Kidney (tissue), 14 donors: ENCODE data around the gene PPAN. TPM values are rescaled to one million over a fixed set of nuclear protein-coding genes. Genes with fewer than 3 reads are reported as not detected.

Experiments
- DNase-seq, 5 donors: peaks; one replicate each; pipeline ENCODE4 v3.0.0-alpha.2; 2013 to 2020
- FAIRE-seq: peaks from 2 replicates; lab custom pipeline; 2012; peaks lifted over from hg19 to GRCh38; lab: Jason Lieb, UNC
- H3K27ac ChIP-seq, 2 donors: one replicate each; pipeline ENCODE4 v1.7.0; 2013; ENCODE audit warnings: low read depth in 2 of 2, low read length in 2 of 2, inconsistent platforms in 1 of 2
- H3K27me3 ChIP-seq: one replicate; pipeline ENCODE4 v1.7.1; 2013; ENCODE audit warnings: low read length, inconsistent platforms; ENCODE audit not compliant: control insufficient read depth, insufficient read depth
- H3K36me3 ChIP-seq, 3 donors: one replicate each; pipeline versions ENCODE4 v1.7.0 to v1.7.1; 2013; ENCODE audit warnings: low read length in 3 of 3, control low read depth in 1 of 3, inconsistent platforms in 1 of 3; ENCODE audit not compliant: insufficient read depth in 3 of 3, control insufficient read depth in 2 of 3
- H3K4me1 ChIP-seq, 3 donors: one replicate each; pipeline versions ENCODE4 v1.7.0 to v1.7.1; 2013; ENCODE audit warnings: low read length in 3 of 3, inconsistent platforms in 1 of 3, low read depth in 1 of 3; ENCODE audit not compliant: control insufficient read depth in 2 of 3, insufficient read depth in 2 of 3
- H3K4me3 ChIP-seq, 3 donors: one replicate each; pipeline versions ENCODE4 v1.7.0 to v1.8.1; 2013; ENCODE audit warnings: low read length in 3 of 3, control low read depth in 1 of 3, inconsistent platforms in 1 of 3
- H3K9ac ChIP-seq, 3 donors: one replicate each; pipeline versions ENCODE4 v1.7.0 to v1.7.1; 2013; ENCODE audit warnings: low read length in 3 of 3, control low read depth in 1 of 3, inconsistent platforms in 1 of 3
- H3K9me3 ChIP-seq, 3 donors: one replicate each; pipeline versions ENCODE4 v1.7.0 to v1.7.1; 2013; ENCODE audit warnings: low read length in 3 of 3, control low read depth in 1 of 3, inconsistent platforms in 1 of 3; ENCODE audit not compliant: control insufficient read depth in 2 of 3, insufficient read depth in 1 of 3
- intact Hi-C: fragments of 100-400 bp; cut with DNase I; formaldehyde crosslinking; loops from one replicate; pipeline ENCODE4 v1.11.1; 2022
- polyA plus RNA-seq: library from polyadenylated mRNA; stranded (reverse); fragments of 350-450 nt; fragmentation: Illumina TruSeq; extraction: RNeasy Lipid Tissue Mini Kit (QIAGEN cat#74804); gene quantifications from one replicate; pipeline ENCODE4 v1.2.3, GENCODE V29; 2014; ENCODE audit warnings: low read depth, low replicate concordance; ENCODE audit not compliant: insufficient read depth
- total RNA-seq: library from RNA; stranded (reverse); fragmentation: NEBNext Ultra II Directional; extraction: Animal tissue kit (Norgen Biotek cat#: 25700); gene quantifications from one replicate; pipeline ENCODE4 v1.2.1, GENCODE V29; 2021
- TF ChIP-seq, protein P1 (sequence below): IDR thresholded peaks from 3 replicates; pipeline ENCODE4 v1.5.1; 2012; ENCODE audit warnings: mild to moderate bottlenecking, moderate library complexity, borderline replicate concordance; ENCODE audit not compliant: insufficient read depth; ENCODE audit errors: extremely low read depth
- donor health status: control.
- donor health status: control.
- donor health status: control.
- donor health status: control.
- donor health status: control.
- donor health status: DM: yes; HTN: yes; CAD: no.
- donor health status: Normal renal cell carcinoma (clear cell type).

PPAN gene
- total and polyA plus RNA-seq, 2 donors from 2014 or later, result 25.2 to 43.2 TPM

DNA sequence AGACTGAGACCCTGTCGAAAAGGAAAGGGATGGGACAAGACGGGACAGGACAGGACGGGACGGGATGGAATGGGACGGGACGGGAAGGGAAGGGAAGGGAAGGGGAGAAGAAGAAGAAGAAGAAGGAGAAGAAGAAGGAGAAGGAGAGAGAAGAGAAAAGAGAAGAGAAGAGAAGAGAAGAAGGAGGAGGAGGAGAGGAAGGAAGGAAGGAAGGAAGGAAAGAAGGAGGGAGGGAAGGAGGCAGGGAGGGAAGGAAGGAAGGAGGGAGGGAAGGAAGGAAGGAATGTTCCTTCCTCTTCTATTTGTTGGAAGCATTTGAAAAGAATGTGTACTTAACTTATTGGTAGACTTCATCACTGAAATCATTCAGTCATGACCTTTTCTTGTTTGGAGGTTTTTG lies 29.6 kb upstream of the PPAN start:
- DNase-seq (no peak), FAIRE-seq (no peak)
- TF ChIP-seq, protein P1, sequence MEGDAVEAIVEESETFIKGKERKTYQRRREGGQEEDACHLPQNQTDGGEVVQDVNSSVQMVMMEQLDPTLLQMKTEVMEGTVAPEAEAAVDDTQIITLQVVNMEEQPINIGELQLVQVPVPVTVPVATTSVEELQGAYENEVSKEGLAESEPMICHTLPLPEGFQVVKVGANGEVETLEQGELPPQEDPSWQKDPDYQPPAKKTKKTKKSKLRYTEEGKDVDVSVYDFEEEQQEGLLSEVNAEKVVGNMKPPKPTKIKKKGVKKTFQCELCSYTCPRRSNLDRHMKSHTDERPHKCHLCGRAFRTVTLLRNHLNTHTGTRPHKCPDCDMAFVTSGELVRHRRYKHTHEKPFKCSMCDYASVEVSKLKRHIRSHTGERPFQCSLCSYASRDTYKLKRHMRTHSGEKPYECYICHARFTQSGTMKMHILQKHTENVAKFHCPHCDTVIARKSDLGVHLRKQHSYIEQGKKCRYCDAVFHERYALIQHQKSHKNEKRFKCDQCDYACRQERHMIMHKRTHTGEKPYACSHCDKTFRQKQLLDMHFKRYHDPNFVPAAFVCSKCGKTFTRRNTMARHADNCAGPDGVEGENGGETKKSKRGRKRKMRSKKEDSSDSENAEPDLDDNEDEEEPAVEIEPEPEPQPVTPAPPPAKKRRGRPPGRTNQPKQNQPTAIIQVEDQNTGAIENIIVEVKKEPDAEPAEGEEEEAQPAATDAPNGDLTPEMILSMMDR, result no peak
- Histone ChIP-seq H3K9me3 (peaks cover 0 to 7% (median 0%) of the 10 kb centered on the region in 3 donors), H3K4me1 (no peaks in the 10 kb centered on the region), H3K4me3 (no peak overlapping the region), H3K27ac (no peak overlapping the region), H3K36me3 (no peaks in the 10 kb centered on the region), H3K9ac (no peak overlapping the region), H3K27me3 (no peaks in the 10 kb centered on the region)
- intact Hi-C loops, result no loop called here

DNA sequence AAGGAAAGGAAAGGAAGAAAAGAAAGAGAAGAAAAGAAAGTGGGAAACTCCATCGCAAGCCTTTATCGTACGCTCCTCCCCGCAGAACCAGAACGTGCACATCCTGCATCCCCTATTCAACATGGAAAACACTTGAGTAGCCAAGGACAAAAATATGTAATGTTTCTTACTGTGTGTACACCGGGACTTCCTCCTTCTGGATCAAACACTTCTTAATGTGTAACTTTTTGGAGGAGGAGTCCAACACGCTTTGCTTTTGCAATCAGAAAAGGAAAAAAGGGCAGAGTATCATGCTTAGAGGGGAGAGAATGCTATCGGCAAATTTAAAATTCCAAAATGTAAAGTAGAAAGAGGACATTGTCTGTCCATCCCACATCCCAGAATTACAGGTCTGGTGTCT lies 27.8 kb upstream of the PPAN start:
- H3K27ac ChIP-seq, result no peak overlapping the region
- H3K4me1 ChIP-seq, result no peaks in the 10 kb centered on the region
- intact Hi-C loops, result no loop called here

DNA sequence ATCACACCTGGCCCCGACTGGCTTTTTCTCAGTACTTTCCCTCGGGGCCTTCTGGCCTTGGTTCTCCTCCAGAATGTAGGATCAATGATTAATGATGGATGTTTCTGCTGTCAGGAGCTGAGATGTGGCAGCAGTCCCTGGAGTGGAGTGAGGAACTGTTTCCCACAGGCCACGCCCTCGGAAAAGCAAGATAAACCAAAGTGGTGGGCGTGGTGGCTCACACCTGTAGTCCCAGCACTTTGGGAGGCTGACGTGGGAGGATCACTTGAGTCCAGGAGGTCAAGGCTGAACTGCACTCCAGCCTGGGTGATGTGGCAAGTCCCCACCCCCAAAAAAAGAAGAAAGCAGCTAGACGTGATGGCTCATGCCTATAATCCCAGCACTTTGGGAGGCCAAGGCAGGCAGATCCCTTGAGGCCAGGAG lies 27.1 kb upstream of the PPAN start:
- no peak for FAIRE-seq
- H3K9ac ChIP-seq, result no peak overlapping the region

More for the DNA sequence above, 27.8 kb upstream of the PPAN start:
- Histone ChIP-seq H3K4me3 (no peak overlapping the region), H3K36me3 (no peaks in the 10 kb centered on the region), H3K27me3 (no peaks in the 10 kb centered on the region), H3K9me3 (peaks cover 0 to 7% (median 0%) of the 10 kb centered on the region in 3 donors), H3K9ac (no peak overlapping the region)
- FAIRE-seq (no peak), DNase-seq (no peak)
- TF ChIP-seq, protein P1, result no peak

More for the DNA sequence above, 27.1 kb upstream of the PPAN start:
- TF ChIP-seq, protein P1, result no peak
- Histone ChIP-seq H3K27me3 (no peaks in the 10 kb centered on the region), H3K36me3 (no peaks in the 10 kb centered on the region), H3K4me1 (no peaks in the 10 kb centered on the region), H3K27ac (no peak overlapping the region), H3K4me3 (no peak overlapping the region), H3K9me3 (peaks cover 0 to 3% (median 0%) of the 10 kb centered on the region in 3 donors)
- intact Hi-C loops, result no loop called here
- DNase-seq, result no peak
